ENCODE measurements around the gene AADACL3. TPM values are rescaled to one million over a fixed set of nuclear protein-coding genes. Genes with fewer than 3 reads are reported as not detected.

AADACL3 gene
- total and polyA plus RNA-seq, 10 of the 15 experiments (the other 5 are each of a cell fraction or from before 2014, with no cell fraction given): not detected

DNA sequence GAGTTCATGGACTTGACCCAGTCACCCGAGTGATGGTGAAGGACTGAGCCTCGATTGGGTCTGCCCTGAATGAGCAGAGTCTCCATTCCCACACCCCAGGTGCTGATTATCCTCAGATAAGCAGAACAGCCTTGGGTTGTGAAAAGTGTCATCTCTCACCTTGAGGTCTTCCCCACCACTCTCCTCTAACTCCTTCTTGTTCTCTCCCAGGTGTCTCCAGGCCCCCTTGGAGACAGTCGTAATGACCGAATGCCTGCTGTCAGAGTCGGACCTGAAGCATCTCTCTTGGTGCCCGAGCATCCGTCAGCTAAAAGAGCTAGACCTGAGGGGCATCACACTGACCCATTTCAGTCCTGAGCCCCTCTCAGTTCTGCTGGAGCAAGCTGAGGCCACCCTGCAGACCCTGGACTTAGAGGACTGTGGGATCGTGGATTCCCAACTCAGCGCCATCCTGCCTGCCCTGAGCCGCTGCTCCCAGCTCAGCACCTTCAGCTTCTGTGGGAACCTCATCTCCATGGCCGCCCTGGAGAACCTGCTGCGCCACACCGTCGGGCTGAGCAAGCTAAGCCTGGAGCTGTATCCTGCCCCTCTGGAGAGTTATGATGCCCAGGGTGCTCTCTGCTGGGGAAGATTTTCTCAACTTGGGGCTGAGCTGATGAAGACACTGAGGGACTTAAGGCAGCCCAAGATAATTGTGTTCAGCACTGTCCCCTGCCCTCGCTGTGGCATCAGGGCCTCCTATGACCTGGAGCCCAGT, 61.1 kb downstream of the AADACL3 start:
- no peak for FAIRE-seq
- no peak for ATAC-seq
- H3K79me2 ChIP-seq (ENCODE audit: control insufficient read depth, insufficient read depth, low read length): no peaks in the 10 kb centered on the region
- SMC1A ChIA-PET (ENCODE audit: uncharacterized antibody, unreplicated experiment): no interaction called here
- DNase-seq (ENCODE audit: low read depth, low spot score): no peak
- no peaks in the 10 kb centered on the region; a peak in 1 of 4 replicates for H3K27me3 ChIP-seq (replicated peaks in 1 of 2; ENCODE audit: control insufficient read depth in 2 of 2, insufficient read depth in 2 of 2, low read length in 1 of 2)
- BruUV-seq (replicated peaks): no TSS peak
- RAD21 ChIA-PET (ENCODE audit: unreplicated experiment): no interaction called here
- WGBS (ENCODE audit: insufficient coverage, insufficient replicate concordance, low lambda C conversion rate, missing lambda C conversion rate): 45% methylated on average over 15 of the region's 15 CpGs
- TF ChIP-seq, protein P1, sequence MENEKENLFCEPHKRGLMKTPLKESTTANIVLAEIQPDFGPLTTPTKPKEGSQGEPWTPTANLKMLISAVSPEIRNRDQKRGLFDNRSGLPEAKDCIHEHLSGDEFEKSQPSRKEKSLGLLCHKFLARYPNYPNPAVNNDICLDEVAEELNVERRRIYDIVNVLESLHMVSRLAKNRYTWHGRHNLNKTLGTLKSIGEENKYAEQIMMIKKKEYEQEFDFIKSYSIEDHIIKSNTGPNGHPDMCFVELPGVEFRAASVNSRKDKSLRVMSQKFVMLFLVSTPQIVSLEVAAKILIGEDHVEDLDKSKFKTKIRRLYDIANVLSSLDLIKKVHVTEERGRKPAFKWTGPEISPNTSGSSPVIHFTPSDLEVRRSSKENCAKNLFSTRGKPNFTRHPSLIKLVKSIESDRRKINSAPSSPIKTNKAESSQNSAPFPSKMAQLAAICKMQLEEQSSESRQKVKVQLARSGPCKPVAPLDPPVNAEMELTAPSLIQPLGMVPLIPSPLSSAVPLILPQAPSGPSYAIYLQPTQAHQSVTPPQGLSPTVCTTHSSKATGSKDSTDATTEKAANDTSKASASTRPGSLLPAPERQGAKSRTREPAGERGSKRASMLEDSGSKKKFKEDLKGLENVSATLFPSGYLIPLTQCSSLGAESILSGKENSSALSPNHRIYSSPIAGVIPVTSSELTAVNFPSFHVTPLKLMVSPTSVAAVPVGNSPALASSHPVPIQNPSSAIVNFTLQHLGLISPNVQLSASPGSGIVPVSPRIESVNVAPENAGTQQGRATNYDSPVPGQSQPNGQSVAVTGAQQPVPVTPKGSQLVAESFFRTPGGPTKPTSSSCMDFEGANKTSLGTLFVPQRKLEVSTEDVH (IDR thresholded peaks at IDR 0.05; ENCODE audit: low read depth, partially characterized antibody): no peak
- TF ChIP-seq HDGF (IDR thresholded peaks at IDR 0.05) (no peak), YY1 (IDR thresholded peaks at IDR 0.05; ENCODE audit: low read depth, low read length) (no peak), POLR2AphosphoS2 (IDR thresholded peaks at IDR 0.05; ENCODE audit: low read depth, low read length) (no peak), ATF7 (IDR thresholded peaks at IDR 0.05; ENCODE audit: low read depth) (no peak), SIX5 (IDR thresholded peaks at IDR 0.05; ENCODE audit: low read depth, low read length, severe bottlenecking) (no peak), GABPA (IDR thresholded peaks at IDR 0.05; ENCODE audit: low read depth) (no peak), SRF (IDR thresholded peaks at IDR 0.05; ENCODE audit: low read depth in 2 of 2, low read length in 2 of 2) (no peak), NFIC (IDR thresholded peaks at IDR 0.05; ENCODE audit: low read depth, low read length) (no peak)
- TF ChIP-seq, protein P2, sequence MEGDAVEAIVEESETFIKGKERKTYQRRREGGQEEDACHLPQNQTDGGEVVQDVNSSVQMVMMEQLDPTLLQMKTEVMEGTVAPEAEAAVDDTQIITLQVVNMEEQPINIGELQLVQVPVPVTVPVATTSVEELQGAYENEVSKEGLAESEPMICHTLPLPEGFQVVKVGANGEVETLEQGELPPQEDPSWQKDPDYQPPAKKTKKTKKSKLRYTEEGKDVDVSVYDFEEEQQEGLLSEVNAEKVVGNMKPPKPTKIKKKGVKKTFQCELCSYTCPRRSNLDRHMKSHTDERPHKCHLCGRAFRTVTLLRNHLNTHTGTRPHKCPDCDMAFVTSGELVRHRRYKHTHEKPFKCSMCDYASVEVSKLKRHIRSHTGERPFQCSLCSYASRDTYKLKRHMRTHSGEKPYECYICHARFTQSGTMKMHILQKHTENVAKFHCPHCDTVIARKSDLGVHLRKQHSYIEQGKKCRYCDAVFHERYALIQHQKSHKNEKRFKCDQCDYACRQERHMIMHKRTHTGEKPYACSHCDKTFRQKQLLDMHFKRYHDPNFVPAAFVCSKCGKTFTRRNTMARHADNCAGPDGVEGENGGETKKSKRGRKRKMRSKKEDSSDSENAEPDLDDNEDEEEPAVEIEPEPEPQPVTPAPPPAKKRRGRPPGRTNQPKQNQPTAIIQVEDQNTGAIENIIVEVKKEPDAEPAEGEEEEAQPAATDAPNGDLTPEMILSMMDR (IDR thresholded peaks at IDR 0.05 in 2 of 3, conservative IDR thresholded peaks at IDR 0.05 in 1 of 3; ENCODE audit: control insufficient read depth in 2 of 3, extremely low read depth in 1 of 3, insufficient read depth in 1 of 3, low read depth in 3 of 3, low read length in 3 of 3): no peak
- CTCF ChIA-PET: no interaction called here
- in situ Hi-C loops (cut with MboI): no loop called here
- no peaks in the 10 kb centered on the region for H3K36me3 ChIP-seq (ENCODE audit: control insufficient read depth in 2 of 2, insufficient read depth in 2 of 2, low read length in 1 of 2)
- intact Hi-C loops (cut with micrococcal nuclease; ENCODE audit: unreplicated experiment): no loop called here
- no peak overlapping the region for H3K4me3 ChIP-seq
- H3K27ac ChIP-seq (ENCODE audit: control insufficient read depth, insufficient read depth): no peak overlapping the region
- POLR2A ChIA-PET: no interaction called here
- no peaks in the 10 kb centered on the region for H3K9me3 ChIP-seq (replicated peaks; ENCODE audit: control insufficient read depth, insufficient read depth, low read length)
- no peak overlapping the region for H3K9ac ChIP-seq (ENCODE audit: control insufficient read depth, insufficient read depth, low read length)
- H3K4me2 ChIP-seq (ENCODE audit: control insufficient read depth, insufficient read depth): no peak overlapping the region
- no peaks in the 10 kb centered on the region for H3K4me1 ChIP-seq (ENCODE audit: control insufficient read depth, insufficient read depth, low read length)
- H2AFZ ChIP-seq (ENCODE audit: control insufficient read depth, low read depth, low read length): no peak overlapping the region
- no peaks in the 10 kb centered on the region for H4K20me1 ChIP-seq (ENCODE audit: control insufficient read depth, insufficient read depth)

Small RNAs within 50 kb of the gene (small RNA-seq; reads per million reads assigned to genes)
- not detected for gene AC244670.1

Other genes starting within 250 kb of the AADACL3 start
Only the 7 nearest of the 12 such genes appear.
- 0.65 and 1.3 TPM in 2 replicates for gene DHRS3, start 97.9 kb upstream of the AADACL3 start, total RNA-seq (2014; rRNA removed)
- gene DHRS3, start 97.9 kb upstream of the AADACL3 start, total RNA-seq (2014; rRNA removed; fragmentation: Illumina TruSeq; extraction: Trizol): 0.55 and 0.76 TPM in 2 replicates
- gene DHRS3, start 97.9 kb upstream of the AADACL3 start, total RNA-seq (2021): 1.4 and 1.8 TPM in 2 replicates
- gene DHRS3, start 97.9 kb upstream of the AADACL3 start, polyA plus RNA-seq (2011; rRNA removed): 21.0 and 29.7 TPM in 2 replicates
- gene DHRS3, start 97.9 kb upstream of the AADACL3 start, polyA plus RNA-seq (2014; fragmentation: Illumina TruSeq; extraction: Trizol): 0.27 and 0.73 TPM in 2 replicates
- gene DHRS3, start 97.9 kb upstream of the AADACL3 start, polyA plus RNA-seq (2014; fragmentation: Nextera tagmentation; extraction: Ambion mirVana): under 1 TPM; 0.23 to 0.33 TPM
- 1.3 and 1.5 TPM in 2 replicates for gene DHRS3, start 97.9 kb upstream of the AADACL3 start, polyA plus RNA-seq (2014; rRNA removed)
- 1 to 10 TPM; 1.0 to 1.8 TPM for gene DHRS3, start 97.9 kb upstream of the AADACL3 start, polyA plus RNA-seq (2016; fragmentation: Nextera tagmentation; extraction: Ambion mirVana)
- gene AADACL4, start 72.0 kb upstream of the AADACL3 start, total RNA-seq (2014; rRNA removed): not detected in 2 replicates
- gene AADACL4, start 72.0 kb upstream of the AADACL3 start, total RNA-seq (2014; rRNA removed; fragmentation: Illumina TruSeq; extraction: Trizol): not detected in 2 replicates
- not detected in 2 replicates for gene AADACL4, start 72.0 kb upstream of the AADACL3 start, total RNA-seq (2021)
- gene AADACL4, start 72.0 kb upstream of the AADACL3 start, polyA plus RNA-seq (2011; rRNA removed): not detected in 2 replicates
- gene AADACL4, start 72.0 kb upstream of the AADACL3 start, polyA plus RNA-seq (2014; fragmentation: Illumina TruSeq; extraction: Trizol): not detected in 2 replicates
- gene AADACL4, start 72.0 kb upstream of the AADACL3 start, polyA plus RNA-seq (2014; fragmentation: Nextera tagmentation; extraction: Ambion mirVana): not detected
- gene AADACL4, start 72.0 kb upstream of the AADACL3 start, polyA plus RNA-seq (2014; rRNA removed): not detected in 2 replicates
- gene AADACL4, start 72.0 kb upstream of the AADACL3 start, polyA plus RNA-seq (2016; fragmentation: Nextera tagmentation; extraction: Ambion mirVana): not detected
- gene CFAP107, start 30.1 kb downstream of the AADACL3 start, total RNA-seq (2014; rRNA removed): not detected in 2 replicates
- gene CFAP107, start 30.1 kb downstream of the AADACL3 start, total RNA-seq (2014; rRNA removed; fragmentation: Illumina TruSeq; extraction: Trizol): not detected in 2 replicates
- gene CFAP107, start 30.1 kb downstream of the AADACL3 start, total RNA-seq (2021): not detected in 2 replicates
- not detected in 2 replicates for gene CFAP107, start 30.1 kb downstream of the AADACL3 start, polyA plus RNA-seq (2011; rRNA removed)
- not detected in 2 replicates for gene CFAP107, start 30.1 kb downstream of the AADACL3 start, polyA plus RNA-seq (2014; fragmentation: Illumina TruSeq; extraction: Trizol)
- gene CFAP107, start 30.1 kb downstream of the AADACL3 start, polyA plus RNA-seq (2014; fragmentation: Nextera tagmentation; extraction: Ambion mirVana): not detected
- not detected in 2 replicates for gene CFAP107, start 30.1 kb downstream of the AADACL3 start, polyA plus RNA-seq (2014; rRNA removed)
- gene CFAP107, start 30.1 kb downstream of the AADACL3 start, polyA plus RNA-seq (2016; fragmentation: Nextera tagmentation; extraction: Ambion mirVana): not detected
- not detected in 2 replicates for gene PRAMEF12, start 57.6 kb downstream of the AADACL3 start, total RNA-seq (2014; rRNA removed)
- gene PRAMEF12, start 57.6 kb downstream of the AADACL3 start, total RNA-seq (2014; rRNA removed; fragmentation: Illumina TruSeq; extraction: Trizol): not detected in 2 replicates
- gene PRAMEF12, start 57.6 kb downstream of the AADACL3 start, total RNA-seq (2021): not detected in 2 replicates
- not detected in 2 replicates for gene PRAMEF12, start 57.6 kb downstream of the AADACL3 start, polyA plus RNA-seq (2011; rRNA removed)
- gene PRAMEF12, start 57.6 kb downstream of the AADACL3 start, polyA plus RNA-seq (2014; fragmentation: Illumina TruSeq; extraction: Trizol): not detected in 2 replicates
- gene PRAMEF12, start 57.6 kb downstream of the AADACL3 start, polyA plus RNA-seq (2014; fragmentation: Nextera tagmentation; extraction: Ambion mirVana): not detected
- gene PRAMEF12, start 57.6 kb downstream of the AADACL3 start, polyA plus RNA-seq (2014; rRNA removed): not detected in 2 replicates
- not detected for gene PRAMEF12, start 57.6 kb downstream of the AADACL3 start, polyA plus RNA-seq (2016; fragmentation: Nextera tagmentation; extraction: Ambion mirVana)
- gene PRAMEF1, start 75.3 kb downstream of the AADACL3 start, total RNA-seq (2014; rRNA removed): not detected in 2 replicates
- not detected in 2 replicates for gene PRAMEF1, start 75.3 kb downstream of the AADACL3 start, total RNA-seq (2014; rRNA removed; fragmentation: Illumina TruSeq; extraction: Trizol)
- not detected in 2 replicates for gene PRAMEF1, start 75.3 kb downstream of the AADACL3 start, total RNA-seq (2021)
- not detected in 2 replicates for gene PRAMEF1, start 75.3 kb downstream of the AADACL3 start, polyA plus RNA-seq (2011; rRNA removed)
- gene PRAMEF1, start 75.3 kb downstream of the AADACL3 start, polyA plus RNA-seq (2014; fragmentation: Illumina TruSeq; extraction: Trizol): not detected in 2 replicates
- gene PRAMEF1, start 75.3 kb downstream of the AADACL3 start, polyA plus RNA-seq (2014; fragmentation: Nextera tagmentation; extraction: Ambion mirVana): not detected
- not detected in 2 replicates for gene PRAMEF1, start 75.3 kb downstream of the AADACL3 start, polyA plus RNA-seq (2014; rRNA removed)
- gene PRAMEF1, start 75.3 kb downstream of the AADACL3 start, polyA plus RNA-seq (2016; fragmentation: Nextera tagmentation; extraction: Ambion mirVana): not detected
- not detected in 2 replicates for gene PRAMEF11, start 115.3 kb downstream of the AADACL3 start, total RNA-seq (2014; rRNA removed)
- gene PRAMEF11, start 115.3 kb downstream of the AADACL3 start, total RNA-seq (2014; rRNA removed; fragmentation: Illumina TruSeq; extraction: Trizol): not detected in 2 replicates
- not detected in 2 replicates for gene PRAMEF11, start 115.3 kb downstream of the AADACL3 start, total RNA-seq (2021)
- gene PRAMEF11, start 115.3 kb downstream of the AADACL3 start, polyA plus RNA-seq (2011; rRNA removed): not detected in 2 replicates
- not detected in 2 replicates for gene PRAMEF11, start 115.3 kb downstream of the AADACL3 start, polyA plus RNA-seq (2014; fragmentation: Illumina TruSeq; extraction: Trizol)
- not detected for gene PRAMEF11, start 115.3 kb downstream of the AADACL3 start, polyA plus RNA-seq (2014; fragmentation: Nextera tagmentation; extraction: Ambion mirVana)
- not detected in 2 replicates for gene PRAMEF11, start 115.3 kb downstream of the AADACL3 start, polyA plus RNA-seq (2014; rRNA removed)
- not detected for gene PRAMEF11, start 115.3 kb downstream of the AADACL3 start, polyA plus RNA-seq (2016; fragmentation: Nextera tagmentation; extraction: Ambion mirVana)
- not detected in 2 replicates for gene HNRNPCL1, start 132.6 kb downstream of the AADACL3 start, total RNA-seq (2014; rRNA removed)
- gene HNRNPCL1, start 132.6 kb downstream of the AADACL3 start, total RNA-seq (2014; rRNA removed; fragmentation: Illumina TruSeq; extraction: Trizol): not detected in 2 replicates
- gene HNRNPCL1, start 132.6 kb downstream of the AADACL3 start, total RNA-seq (2021): not detected in 2 replicates
- not detected in 2 replicates for gene HNRNPCL1, start 132.6 kb downstream of the AADACL3 start, polyA plus RNA-seq (2011; rRNA removed)
- not detected in 2 replicates for gene HNRNPCL1, start 132.6 kb downstream of the AADACL3 start, polyA plus RNA-seq (2014; fragmentation: Illumina TruSeq; extraction: Trizol)
- not detected for gene HNRNPCL1, start 132.6 kb downstream of the AADACL3 start, polyA plus RNA-seq (2014; fragmentation: Nextera tagmentation; extraction: Ambion mirVana)
- not detected in 2 replicates for gene HNRNPCL1, start 132.6 kb downstream of the AADACL3 start, polyA plus RNA-seq (2014; rRNA removed)
- gene HNRNPCL1, start 132.6 kb downstream of the AADACL3 start, polyA plus RNA-seq (2016; fragmentation: Nextera tagmentation; extraction: Ambion mirVana): not detected

Measured in GM12878 (cell line).